ENCODE measurements around the gene ANO4.

ANO4 gene

DNA sequence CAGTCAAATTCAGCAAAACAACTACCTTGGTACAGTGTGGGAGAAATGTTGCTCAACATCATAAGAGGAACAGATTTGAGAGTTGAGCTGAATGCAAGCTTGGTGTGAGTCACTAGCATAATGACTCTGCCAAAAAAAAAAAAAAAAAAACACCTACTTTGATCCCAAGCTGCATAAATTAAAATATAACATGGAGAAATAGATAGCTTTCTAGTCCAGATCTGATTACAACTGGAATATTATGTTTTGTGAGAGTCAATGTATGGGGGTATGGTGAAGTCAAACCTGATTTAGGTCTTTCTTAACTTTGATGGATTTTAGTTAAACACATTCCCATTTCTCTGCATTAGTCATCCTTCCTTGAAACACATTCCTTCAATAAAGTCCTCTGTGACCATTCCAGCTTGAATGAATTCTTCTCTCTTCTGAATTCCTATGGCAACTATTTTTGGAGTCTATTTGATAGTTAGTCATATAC lies 227.4 kb downstream of the ANO4 start:
- peak; percentile 26 for DNase-seq (ENCODE audit: low read depth)
- TF ChIP-seq, protein P1, sequence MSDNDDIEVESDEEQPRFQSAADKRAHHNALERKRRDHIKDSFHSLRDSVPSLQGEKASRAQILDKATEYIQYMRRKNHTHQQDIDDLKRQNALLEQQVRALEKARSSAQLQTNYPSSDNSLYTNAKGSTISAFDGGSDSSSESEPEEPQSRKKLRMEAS (IDR thresholded peaks at IDR 0.05; ENCODE audit: low read depth, low read length) = no peak
- no peak for TF ChIP-seq POLR2A (IDR thresholded peaks at IDR 0.05; ENCODE audit: extremely low read depth, insufficient read length)
- no peak for TF ChIP-seq MYC (IDR thresholded peaks at IDR 0.05; ENCODE audit: low read depth, low read length)
- TF ChIP-seq, protein P2, sequence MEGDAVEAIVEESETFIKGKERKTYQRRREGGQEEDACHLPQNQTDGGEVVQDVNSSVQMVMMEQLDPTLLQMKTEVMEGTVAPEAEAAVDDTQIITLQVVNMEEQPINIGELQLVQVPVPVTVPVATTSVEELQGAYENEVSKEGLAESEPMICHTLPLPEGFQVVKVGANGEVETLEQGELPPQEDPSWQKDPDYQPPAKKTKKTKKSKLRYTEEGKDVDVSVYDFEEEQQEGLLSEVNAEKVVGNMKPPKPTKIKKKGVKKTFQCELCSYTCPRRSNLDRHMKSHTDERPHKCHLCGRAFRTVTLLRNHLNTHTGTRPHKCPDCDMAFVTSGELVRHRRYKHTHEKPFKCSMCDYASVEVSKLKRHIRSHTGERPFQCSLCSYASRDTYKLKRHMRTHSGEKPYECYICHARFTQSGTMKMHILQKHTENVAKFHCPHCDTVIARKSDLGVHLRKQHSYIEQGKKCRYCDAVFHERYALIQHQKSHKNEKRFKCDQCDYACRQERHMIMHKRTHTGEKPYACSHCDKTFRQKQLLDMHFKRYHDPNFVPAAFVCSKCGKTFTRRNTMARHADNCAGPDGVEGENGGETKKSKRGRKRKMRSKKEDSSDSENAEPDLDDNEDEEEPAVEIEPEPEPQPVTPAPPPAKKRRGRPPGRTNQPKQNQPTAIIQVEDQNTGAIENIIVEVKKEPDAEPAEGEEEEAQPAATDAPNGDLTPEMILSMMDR (IDR thresholded peaks at IDR 0.05; ENCODE audit: low read depth, low read length) = no peak
- H3K4me3 ChIP-seq (ENCODE audit: low read depth, low read length) = no peak overlapping the region

DNA sequence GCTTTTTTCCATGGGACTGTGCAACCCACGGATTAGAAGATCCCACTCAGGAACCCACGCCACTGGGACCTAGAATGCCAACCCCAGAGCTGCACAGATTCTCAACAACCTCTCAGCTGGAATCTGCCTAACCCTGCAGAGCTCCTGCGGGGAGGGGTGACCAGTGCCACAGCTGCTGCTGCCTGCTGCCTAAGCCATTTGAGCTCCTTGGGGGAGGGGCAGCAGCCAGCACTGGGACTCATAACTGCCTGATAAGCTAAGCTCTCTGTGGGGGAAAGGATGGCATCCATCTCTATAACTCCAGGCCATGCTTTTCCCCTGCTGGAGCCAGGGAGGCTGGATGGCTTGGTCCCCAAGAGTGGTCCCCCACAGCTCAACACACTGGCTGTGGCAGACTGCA lies 232.6 kb downstream of the ANO4 start:
- no peak overlapping the region for H3K4me3 ChIP-seq (ENCODE audit: low read depth, low read length)
- TF ChIP-seq, protein P2 (IDR thresholded peaks at IDR 0.05; ENCODE audit: low read depth, low read length) = no peak
- TF ChIP-seq POLR2A (IDR thresholded peaks at IDR 0.05; ENCODE audit: extremely low read depth, insufficient read length) = no peak
- TF ChIP-seq, protein P1 (IDR thresholded peaks at IDR 0.05; ENCODE audit: low read depth, low read length) = no peak
- TF ChIP-seq MYC (IDR thresholded peaks at IDR 0.05; ENCODE audit: low read depth, low read length) = no peak
- no peak for DNase-seq (ENCODE audit: low read depth)

DNA sequence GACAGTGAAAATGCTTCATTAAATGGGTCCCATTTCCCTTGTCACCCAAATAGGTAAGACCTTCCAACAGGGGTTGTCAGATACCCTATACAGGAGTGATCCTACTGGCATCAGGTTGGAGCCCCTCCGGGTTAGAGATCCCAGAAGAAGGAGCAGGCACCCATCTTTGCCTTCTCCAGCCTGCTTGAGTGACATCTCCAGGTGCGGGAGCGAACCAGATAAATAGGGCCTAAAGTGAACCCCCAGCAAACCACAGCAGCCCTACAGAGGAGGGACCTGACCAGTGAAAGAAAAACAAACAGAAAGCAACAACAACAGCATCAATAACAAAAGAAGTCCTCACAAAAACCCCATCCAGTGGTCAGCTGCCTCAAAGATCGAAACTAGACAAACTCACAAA lies 233.2 kb downstream of the ANO4 start:
- no peak overlapping the region for H3K4me3 ChIP-seq (ENCODE audit: low read depth, low read length)
- TF ChIP-seq, protein P1 (IDR thresholded peaks at IDR 0.05; ENCODE audit: low read depth, low read length) = no peak
- TF ChIP-seq, protein P2 (IDR thresholded peaks at IDR 0.05; ENCODE audit: low read depth, low read length) = no peak
- no peak for TF ChIP-seq POLR2A (IDR thresholded peaks at IDR 0.05; ENCODE audit: extremely low read depth, insufficient read length)
- TF ChIP-seq MYC (IDR thresholded peaks at IDR 0.05; ENCODE audit: low read depth, low read length) = no peak
- DNase-seq (ENCODE audit: low read depth) = no peak

DNA sequence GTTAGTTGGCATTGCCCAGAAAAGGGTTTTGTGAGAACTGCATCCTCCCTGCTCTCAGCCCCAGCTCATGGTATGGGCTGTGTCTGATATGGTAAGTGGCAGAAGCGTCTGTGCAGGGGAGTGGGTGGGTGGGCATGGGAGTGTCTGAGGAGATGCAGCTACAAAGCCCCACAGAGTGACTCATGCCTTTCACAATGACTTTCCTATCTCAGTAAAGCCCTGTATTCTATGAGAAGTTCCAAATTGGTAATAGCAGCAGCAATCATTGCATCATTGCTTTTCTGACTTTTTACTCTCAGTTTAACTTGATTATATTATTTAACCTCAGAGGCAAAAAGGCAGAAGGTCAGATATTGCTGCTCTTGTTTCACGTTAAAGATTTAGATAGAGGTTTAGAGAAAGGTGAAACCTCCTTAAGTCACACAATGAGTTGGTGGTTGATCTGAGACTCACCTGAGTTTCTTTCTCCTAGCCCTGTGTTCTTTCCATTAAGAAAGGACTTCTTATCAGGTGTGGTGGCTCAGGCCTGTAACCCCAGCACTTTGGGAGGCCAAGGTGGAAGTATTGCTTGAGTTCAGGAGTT lies 243.8 kb downstream of the ANO4 start:
- TF ChIP-seq MYC (IDR thresholded peaks at IDR 0.05; ENCODE audit: low read depth, low read length) (no peak), POLR2A (IDR thresholded peaks at IDR 0.05; ENCODE audit: extremely low read depth, insufficient read length) (no peak)
- TF ChIP-seq, protein P1 (IDR thresholded peaks at IDR 0.05; ENCODE audit: low read depth, low read length) = no peak
- TF ChIP-seq, protein P2 (IDR thresholded peaks at IDR 0.05; ENCODE audit: low read depth, low read length) = no peak
- DNase-seq (ENCODE audit: low read depth) = peak; percentile 28
- H3K4me3 ChIP-seq (ENCODE audit: low read depth, low read length) = no peak overlapping the region

DNA sequence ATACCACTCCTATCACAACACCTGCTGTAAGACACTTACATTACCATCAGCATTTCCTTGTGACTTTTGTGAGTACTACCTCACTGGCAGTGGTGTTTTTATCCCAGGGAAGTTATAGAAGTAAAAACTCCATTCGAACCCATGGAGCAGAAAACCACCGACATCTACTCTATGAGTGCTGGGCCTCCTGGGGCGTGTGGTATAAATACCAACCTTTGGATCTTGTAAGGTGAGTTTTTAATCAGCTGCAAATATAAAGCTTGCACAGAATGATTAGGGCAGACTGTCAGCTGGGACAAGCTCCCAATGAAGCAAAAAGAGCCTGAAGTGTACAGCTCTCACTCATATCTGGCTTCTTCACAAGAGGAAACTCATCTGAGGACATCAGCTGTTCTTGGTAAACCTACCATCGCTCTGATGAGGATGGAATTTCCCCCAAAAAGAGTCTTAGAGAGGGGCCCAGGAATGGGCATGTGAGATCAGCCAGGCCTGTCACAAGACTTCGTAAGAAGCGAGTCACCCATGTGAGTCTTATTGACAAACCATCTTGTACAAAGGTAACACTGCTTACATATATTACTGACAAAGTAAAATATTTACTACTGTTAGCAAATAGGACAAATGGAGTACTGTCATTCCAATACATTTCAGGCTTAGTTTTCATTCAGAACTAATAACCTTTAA lies 245.4 kb downstream of the ANO4 start:
- TF ChIP-seq, protein P2 (IDR thresholded peaks at IDR 0.05; ENCODE audit: low read depth, low read length) = no peak
- TF ChIP-seq POLR2A (IDR thresholded peaks at IDR 0.05; ENCODE audit: extremely low read depth, insufficient read length) (no peak), MYC (IDR thresholded peaks at IDR 0.05; ENCODE audit: low read depth, low read length) (no peak)
- TF ChIP-seq, protein P1 (IDR thresholded peaks at IDR 0.05; ENCODE audit: low read depth, low read length) = no peak
- DNase-seq (ENCODE audit: low read depth) = no peak
- no peak overlapping the region for H3K4me3 ChIP-seq (ENCODE audit: low read depth, low read length)

All from NB4 (cell line).